ENCODE measurements around the gene EIF4G2.
"Not testable (repeated sequence)": the region's sequence is repeated elsewhere in the genome, so short reads cannot be mapped to it uniquely, and the experiment has no call there.

The EIF4G2 gene

DNA sequence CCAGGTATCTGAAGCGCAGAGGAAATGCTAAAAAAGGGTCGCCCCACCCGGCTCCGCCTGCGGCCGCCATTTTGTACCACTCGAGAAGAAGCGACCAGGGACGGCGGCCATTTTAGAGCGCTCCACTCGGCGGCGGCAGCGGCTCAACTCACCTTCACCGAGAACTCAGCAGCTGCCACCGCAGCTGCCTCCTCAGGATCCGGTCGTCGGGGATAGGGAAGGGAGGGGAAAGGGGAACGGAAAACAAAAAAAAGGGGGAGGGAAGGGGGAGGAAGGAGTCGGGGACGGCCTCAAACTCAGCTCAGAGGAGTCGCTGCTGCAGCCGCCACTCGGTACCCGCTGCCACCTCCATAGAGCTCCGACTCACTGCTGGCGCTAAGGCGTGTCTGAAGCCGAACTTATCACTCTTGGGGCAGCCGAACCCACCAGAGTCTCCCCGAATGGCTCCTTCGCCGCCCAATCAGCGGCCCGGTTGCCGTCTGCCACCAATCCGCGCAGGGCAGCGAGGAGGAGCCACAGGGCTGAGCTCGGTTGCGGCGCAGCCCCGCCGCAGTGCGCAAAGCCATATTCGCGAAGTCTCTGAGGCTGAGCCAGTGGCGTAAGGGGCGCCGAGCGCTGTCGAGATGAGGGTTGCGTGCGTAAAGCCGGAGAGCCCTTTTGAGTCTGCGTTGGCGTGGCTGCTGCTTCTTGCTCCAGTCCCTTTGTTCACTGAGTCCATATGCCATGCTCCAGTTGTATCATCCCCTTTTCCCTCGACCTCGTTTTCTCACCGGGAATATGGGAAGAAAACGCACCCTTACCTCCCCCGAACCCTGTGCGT, at the start of gene EIF4G2:
Gene EIF4G2, minus strand, starts transcription at position 374 of the 820 bp plus-strand sequence.
- peak; percentile 96 to 98 for DNase-seq (ENCODE audit: low read depth in 2 of 2)

- DNase-seq (ENCODE audit: low read depth in 2 of 2) = peak; percentile 93 to 94
Observed at GRCh38 chr11:10857709-10858438, 49.1 kb upstream of the EIF4G2 start, which contains the start of gene ZBED5. Gene ZBED5, minus strand, starts transcription at chr11:10858053. Its CDS starts 3,108 bp downstream, at chr11:10854945.

DNA sequence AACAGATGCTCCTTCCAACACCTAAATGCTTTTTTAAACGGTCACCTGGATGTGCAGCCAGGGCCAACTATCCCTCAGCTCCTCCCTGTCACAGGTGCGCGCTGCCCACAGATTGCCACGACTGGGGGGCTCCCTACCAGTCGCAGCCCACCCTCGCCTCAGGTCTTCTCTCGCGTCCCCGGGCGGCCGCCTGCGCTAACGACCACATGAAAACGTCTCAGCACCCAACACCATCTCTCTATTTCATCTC, 48.7 kb upstream of the EIF4G2 start:
- no peak for DNase-seq (ENCODE audit: low read depth in 2 of 2)

- no peak for DNase-seq (ENCODE audit: low read depth in 2 of 2)
Observed at GRCh38 chr11:10856689-10857458, 48.1 kb upstream of the EIF4G2 start.

GRCh38 chr11:10855295-10855694, 46.6 kb upstream of the EIF4G2 start:
- no peak for DNase-seq (ENCODE audit: low read depth in 2 of 2)

DNA sequence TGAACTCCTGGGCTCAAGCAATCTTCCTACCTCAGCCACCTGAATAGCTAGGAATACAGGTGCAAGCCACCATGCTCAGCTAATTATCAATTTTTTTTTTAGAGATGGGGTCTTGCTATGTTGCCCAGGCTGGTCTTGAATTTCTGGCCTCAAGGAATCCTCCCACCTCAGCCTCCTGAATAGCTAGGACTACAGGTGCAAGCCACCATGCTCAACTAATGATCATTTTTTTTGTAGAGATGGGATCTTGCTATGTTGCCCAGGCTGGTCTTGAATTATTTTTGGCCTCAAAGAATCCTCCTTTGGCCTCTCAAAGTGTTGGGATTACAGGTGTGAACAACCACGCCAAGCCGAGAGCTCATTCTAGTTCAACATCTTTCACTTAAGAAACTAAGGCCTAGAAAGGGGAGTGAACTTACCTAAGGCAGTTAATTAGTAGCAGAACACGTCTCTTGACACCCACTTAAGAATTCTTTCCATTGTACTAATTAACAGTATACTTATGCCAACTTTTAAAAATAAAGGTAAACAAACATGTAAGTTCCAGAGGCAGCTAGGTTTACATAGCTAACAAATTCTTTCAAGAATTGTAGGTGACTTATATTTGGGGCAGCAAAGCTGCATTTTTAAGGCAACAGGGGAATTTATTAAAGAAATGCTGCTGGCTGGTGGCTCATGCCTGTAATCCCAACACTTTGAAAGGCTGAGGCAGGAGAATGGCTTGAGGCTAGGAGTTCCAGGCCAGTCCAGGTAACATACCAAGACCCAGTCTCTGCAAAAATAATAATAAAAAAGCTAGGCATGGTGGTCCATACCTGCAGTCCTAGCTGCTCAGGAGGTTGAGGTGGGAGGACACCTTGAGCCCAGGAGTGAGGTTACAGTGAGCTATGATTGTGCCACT, 39.5 kb upstream of the EIF4G2 start:
- no peak for DNase-seq (ENCODE audit: low read depth in 2 of 2)

GRCh38 chr11:10846660-10847059, 37.9 kb upstream of the EIF4G2 start:
- DNase-seq (ENCODE audit: low read depth in 2 of 2) = no peak

DNA sequence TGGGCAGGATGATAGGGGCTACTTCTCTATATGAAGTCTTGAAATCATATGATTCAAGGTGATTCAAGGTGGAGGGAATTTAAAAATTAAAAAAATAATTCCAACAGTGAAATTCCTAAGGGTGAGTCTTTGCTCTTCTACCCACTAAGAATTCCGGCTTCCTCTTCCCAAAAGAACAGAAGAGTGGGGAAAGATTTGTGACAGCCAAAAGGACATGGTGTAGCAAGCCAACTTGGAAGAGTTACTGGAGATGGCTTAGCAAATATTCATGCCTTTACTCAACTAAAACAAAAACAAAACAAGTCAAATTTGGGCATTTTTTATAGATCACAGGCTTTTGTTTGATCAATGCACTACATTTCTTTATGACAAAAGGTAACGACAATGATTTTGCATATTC, 36.9 kb upstream of the EIF4G2 start:
- DNase-seq (ENCODE audit: low read depth in 2 of 2) = no peak

GRCh38 chr11:10844796-10845195, 36.1 kb upstream of the EIF4G2 start:
- DNase-seq (ENCODE audit: low read depth in 2 of 2) = no peak

DNA sequence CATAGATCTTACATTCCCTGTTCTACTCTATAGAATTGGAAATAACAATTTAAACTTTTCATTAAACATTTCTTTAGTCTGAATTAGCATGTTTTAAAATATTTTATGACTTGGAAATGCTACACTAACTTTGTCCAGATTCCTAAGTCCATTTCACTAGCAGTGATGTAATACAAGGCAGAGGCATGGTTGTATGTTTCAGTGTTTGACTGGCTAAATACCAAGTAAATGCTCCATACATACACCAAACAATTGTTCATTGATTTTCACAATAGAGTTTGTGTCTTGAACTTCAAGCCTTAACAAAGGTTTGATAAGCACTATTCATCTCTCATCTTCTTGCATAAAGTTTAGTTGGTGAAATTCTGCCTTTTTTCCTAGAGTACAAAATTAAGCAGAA, 35.6 kb upstream of the EIF4G2 start:
- no peak for DNase-seq (ENCODE audit: low read depth in 2 of 2)

- no peak for DNase-seq (ENCODE audit: low read depth in 2 of 2)
Observed at GRCh38 chr11:10838881-10839280, 30.2 kb upstream of the EIF4G2 start.

DNA sequence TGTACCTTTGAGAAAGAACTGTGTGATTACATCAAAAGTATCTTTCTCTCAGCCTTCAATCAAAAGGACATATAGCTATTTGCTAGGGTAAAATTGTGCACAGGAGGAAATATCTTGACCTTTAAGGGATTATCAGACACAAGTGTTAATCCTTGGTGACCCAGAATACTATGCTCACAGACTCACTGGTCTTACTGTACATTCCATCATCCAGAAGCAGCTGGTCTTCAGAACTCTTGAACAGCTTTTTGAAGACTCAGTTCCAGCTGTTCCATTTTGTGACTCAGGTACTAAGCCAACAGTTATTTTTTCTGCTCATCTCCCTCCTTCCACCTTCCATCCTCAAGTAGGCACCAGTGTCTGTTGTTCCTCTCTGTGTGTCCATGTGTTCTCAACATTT, 29.4 kb upstream of the EIF4G2 start:
- DNase-seq (ENCODE audit: low read depth in 2 of 2) = no peak

DNA sequence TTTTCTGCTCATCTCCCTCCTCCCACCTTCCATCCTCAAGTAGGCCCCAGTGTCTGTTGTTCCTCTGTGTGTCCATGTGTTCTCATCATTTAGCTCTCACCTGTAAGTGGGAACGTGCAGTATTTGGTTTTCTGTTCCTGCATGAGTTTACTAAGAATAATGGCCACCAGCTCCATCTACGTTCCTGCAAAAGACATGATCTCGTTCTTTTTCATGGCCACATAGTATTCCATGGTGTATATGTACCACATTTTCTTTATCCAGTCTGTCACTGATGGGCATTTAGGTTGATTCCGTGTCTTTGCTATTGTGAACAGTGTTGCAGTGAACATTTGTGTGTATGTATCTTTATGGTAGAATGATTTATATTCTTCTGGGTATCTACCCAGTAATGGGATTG, 28.2 kb upstream of the EIF4G2 start:
- not testable (repeated sequence) for DNase-seq (ENCODE audit: low read depth in 2 of 2)

GRCh38 chr11:10829139-10829538, 20.4 kb upstream of the EIF4G2 start:
- no peak for DNase-seq (ENCODE audit: low read depth in 2 of 2)

DNA sequence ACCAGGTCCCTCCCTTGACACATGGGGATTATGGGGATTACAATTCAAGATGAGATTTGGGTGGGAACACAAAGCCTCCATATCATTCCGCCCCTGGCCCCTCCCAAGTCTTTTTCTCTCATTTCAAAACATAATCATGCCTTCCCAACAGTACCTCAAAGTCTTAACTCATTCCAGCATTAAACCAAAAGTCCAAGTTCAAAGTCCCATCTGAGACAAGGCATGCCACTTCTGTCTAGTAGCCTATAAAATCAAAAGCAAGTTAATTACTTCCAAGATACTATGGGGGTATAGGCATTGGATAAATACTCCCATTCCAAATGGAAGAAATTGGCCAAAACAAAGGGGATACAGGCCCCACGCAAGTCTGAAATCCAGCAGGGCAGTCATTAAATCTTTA, 19.7 kb upstream of the EIF4G2 start:
- no peak for DNase-seq (ENCODE audit: low read depth in 2 of 2)

- no peak for DNase-seq (ENCODE audit: low read depth in 2 of 2)
Observed at GRCh38 chr11:10824888-10825287, 16.2 kb upstream of the EIF4G2 start.

DNA sequence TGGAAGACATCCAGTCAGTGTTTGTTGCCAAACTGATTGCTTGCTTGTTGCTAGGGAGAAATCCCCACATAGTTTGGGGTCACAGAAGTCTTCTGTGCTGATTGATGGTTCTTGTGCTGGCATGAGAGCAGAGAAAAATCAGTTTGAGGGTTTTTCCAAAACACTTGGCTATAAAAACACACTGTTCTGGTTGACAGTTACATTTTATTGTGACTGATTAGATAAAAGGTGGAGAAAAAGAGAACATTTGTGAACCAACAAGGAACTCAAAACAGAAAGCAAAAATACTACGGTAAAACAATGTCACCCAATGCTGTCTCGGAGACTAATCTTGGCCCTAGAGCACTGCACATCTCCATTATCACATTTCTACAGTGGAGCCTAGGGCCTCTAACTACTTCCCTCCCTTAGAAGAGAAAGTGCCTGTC, 14.4 kb upstream of the EIF4G2 start:
- DNase-seq (ENCODE audit: low read depth in 2 of 2) = no peak

DNA sequence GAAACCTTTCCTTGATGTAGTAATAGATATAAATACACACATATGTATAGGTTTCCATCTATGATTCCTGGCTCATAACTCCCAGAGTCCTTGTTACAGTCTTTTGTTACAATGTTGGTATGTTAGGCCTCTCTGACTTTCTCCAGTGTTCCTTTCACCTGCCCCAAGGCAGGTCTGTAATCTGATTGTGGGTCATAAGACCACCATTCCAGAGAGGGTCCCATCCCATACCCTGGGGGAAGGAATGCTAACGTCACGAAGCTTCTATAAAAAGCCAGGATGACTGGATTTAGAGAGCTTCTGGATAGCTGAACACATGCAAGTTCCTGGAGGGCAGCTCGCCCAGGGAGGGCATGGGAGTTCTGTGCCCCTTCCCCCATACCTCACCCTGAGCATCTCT, 13.8 kb upstream of the EIF4G2 start:
- not testable (repeated sequence) for DNase-seq (ENCODE audit: low read depth in 2 of 2)

DNA sequence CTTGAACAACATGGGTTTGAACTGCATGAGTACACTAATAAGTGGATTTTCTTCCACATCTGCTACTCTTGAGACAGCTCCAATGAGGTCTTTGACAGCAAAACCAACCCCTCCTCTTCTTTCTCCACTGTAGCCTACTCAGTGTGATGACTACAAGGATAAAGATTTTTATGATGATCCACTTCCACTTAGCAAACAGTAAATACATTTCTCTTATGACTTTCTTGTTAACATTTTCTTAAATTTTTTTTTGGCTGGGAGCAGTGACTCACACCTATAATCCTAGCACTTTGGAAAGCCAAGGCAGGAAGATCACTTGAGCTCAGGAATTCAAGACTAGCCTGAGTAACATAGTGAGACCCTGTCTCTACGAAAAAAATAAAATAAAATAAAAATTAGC, 9.9 kb upstream of the EIF4G2 start:
- peak; percentile 81 to 82 for DNase-seq (ENCODE audit: low read depth in 2 of 2)

DNA sequence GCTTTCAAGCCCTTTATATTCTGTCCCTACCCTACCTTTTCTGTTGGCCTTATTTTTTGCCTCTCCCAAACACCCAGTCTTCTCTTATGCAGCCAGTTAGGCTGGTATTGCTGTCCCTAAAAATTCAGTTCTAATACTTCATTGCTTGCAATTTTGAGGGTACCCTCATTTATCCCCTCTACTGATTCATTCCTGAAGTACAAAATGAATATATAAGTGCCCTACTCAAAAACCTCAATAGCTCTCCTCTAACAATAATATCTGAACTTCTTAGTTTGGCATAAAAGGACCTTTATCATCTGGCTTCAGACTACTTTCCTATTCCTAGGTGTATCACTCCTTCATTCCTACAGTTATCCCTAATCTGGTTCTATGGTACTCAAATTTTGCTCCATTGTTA, 5.2 kb upstream of the EIF4G2 start:
- DNase-seq (ENCODE audit: low read depth in 2 of 2) = no peak

GRCh38 chr11:10809373-10810160, 841 bp upstream of the EIF4G2 start:
- DNase-seq (ENCODE audit: low read depth in 2 of 2) = peak; percentile 47 to 48

Data from fibroblast of skin of left biceps (primary cell).